Ishikawa (cell line): ENCODE data around the gene SRPX.

Experiments used
- CREB1 ChIP-seq: IDR thresholded peaks from 2 replicates; pipeline ENCODE4 v1.6.1; 2012; ENCODE audit warnings: low read depth
- EGR1 ChIP-seq: IDR thresholded peaks from 2 replicates; pipeline ENCODE4 v1.6.1; 2012
- EP300 ChIP-seq: IDR thresholded peaks from 2 replicates; pipeline ENCODE4 v1.6.1; 2012; ENCODE audit warnings: borderline replicate concordance
- FOXM1 ChIP-seq: IDR thresholded peaks from 2 replicates; pipeline ENCODE4 v1.6.1; 2012; ENCODE audit warnings: low read depth, borderline replicate concordance
- MAX ChIP-seq: IDR thresholded peaks from 2 replicates; pipeline ENCODE4 v1.6.1; 2012
- NFIC ChIP-seq: IDR thresholded peaks from 2 replicates; pipeline ENCODE4 v1.6.1; 2012
- RAD21 ChIP-seq: IDR thresholded peaks from 2 replicates; pipeline ENCODE4 v1.6.1; 2012; ENCODE audit warnings: low read depth
- REST ChIP-seq: IDR thresholded peaks from 2 replicates; pipeline ENCODE4 v1.6.1; 2012; ENCODE audit warnings: low read depth, mild to moderate bottlenecking
- TAF1 ChIP-seq: IDR thresholded peaks from 2 replicates; pipeline ENCODE4 v1.6.1; 2012; ENCODE audit warnings: low read depth, mild to moderate bottlenecking
- YY1 ChIP-seq: IDR thresholded peaks from 2 replicates; pipeline ENCODE4 v1.6.1; 2012; ENCODE audit warnings: low read depth

GRCh38 chrX:38163193-38163592 is 57.5 kb downstream of the SRPX start:
- TF ChIP-seq TAF1 (no peak), FOXM1 (no peak), EGR1 (no peak), YY1 (no peak), MAX (no peak), CREB1 (no peak), NFIC (no peak), EP300 (no peak), RAD21 (no peak), REST (no peak)
